HG03039 (cell line): ENCODE data around the gene CHD6.
"Not testable (repeated sequence)": the region's sequence is repeated elsewhere in the genome, so short reads cannot be mapped to it uniquely, and the experiment has no call there.

Experiments used
- ATAC-seq: cut with Tn5 transposase; IDR thresholded peaks from one replicate; pipeline ENCODE4 v1.9.1; 2021; ENCODE audit warnings: mild to moderate bottlenecking, moderate library complexity; ENCODE audit not compliant: unreplicated experiment

Gene CHD6

GRCh38 chr20:41544472-41544871 is 73.7 kb downstream of the CHD6 start:
- ATAC-seq, result no peak

- no peak for ATAC-seq
Observed at GRCh38 chr20:41540918-41541317, 77.3 kb downstream of the CHD6 start.

GRCh38 chr20:41540459-41540858 is 77.7 kb downstream of the CHD6 start:
- ATAC-seq, result no peak

- no peak for ATAC-seq
Observed at GRCh38 chr20:41538810-41539596, 79.2 kb downstream of the CHD6 start.

GRCh38 chr20:41537865-41538264 is 80.3 kb downstream of the CHD6 start:
- no peak for ATAC-seq

- not testable (repeated sequence) for ATAC-seq
Observed at GRCh38 chr20:41535551-41535950, 82.6 kb downstream of the CHD6 start.

GRCh38 chr20:41534842-41535241 is 83.3 kb downstream of the CHD6 start:
- no peak for ATAC-seq

GRCh38 chr20:41534170-41534569 is 84.0 kb downstream of the CHD6 start:
- no peak for ATAC-seq

- no peak for ATAC-seq
Observed at GRCh38 chr20:41533537-41534136, 84.5 kb downstream of the CHD6 start.

GRCh38 chr20:41532935-41533334 is 85.2 kb downstream of the CHD6 start:
- ATAC-seq, result no peak

GRCh38 chr20:41531518-41532275 is 86.5 kb downstream of the CHD6 start:
- ATAC-seq, result no peak

GRCh38 chr20:41530923-41531322 is 87.3 kb downstream of the CHD6 start:
- ATAC-seq, result no peak

GRCh38 chr20:41526327-41526726 is 91.8 kb downstream of the CHD6 start:
- ATAC-seq, result no peak

- ATAC-seq, result no peak
Observed at GRCh38 chr20:41524980-41525613, 93.1 kb downstream of the CHD6 start.

- ATAC-seq, result no peak
Observed at GRCh38 chr20:41523857-41524256, 94.3 kb downstream of the CHD6 start.

- ATAC-seq, result no peak
Observed at GRCh38 chr20:41513829-41514228, 104.3 kb downstream of the CHD6 start.

GRCh38 chr20:41512624-41513023 is 105.6 kb downstream of the CHD6 start:
- ATAC-seq, result no peak

- no peak for ATAC-seq
Observed at GRCh38 chr20:41510847-41511450, 107.2 kb downstream of the CHD6 start.

GRCh38 chr20:41510224-41510623 is 108.0 kb downstream of the CHD6 start:
- no peak for ATAC-seq

GRCh38 chr20:41509316-41510200 is 108.6 kb downstream of the CHD6 start:
- no peak for ATAC-seq
